ENCODE data around the gene RNF168. TPM values are rescaled to one million over a fixed set of nuclear protein-coding genes. Genes with fewer than 3 reads are reported as not detected.
"Not testable (repeated sequence)": the region's sequence is repeated elsewhere in the genome, so short reads cannot be mapped to it uniquely, and the experiment has no call there.

Gene RNF168
- total RNA-seq, 1 donor from 2014 or later, result 18.3 TPM

DNA sequence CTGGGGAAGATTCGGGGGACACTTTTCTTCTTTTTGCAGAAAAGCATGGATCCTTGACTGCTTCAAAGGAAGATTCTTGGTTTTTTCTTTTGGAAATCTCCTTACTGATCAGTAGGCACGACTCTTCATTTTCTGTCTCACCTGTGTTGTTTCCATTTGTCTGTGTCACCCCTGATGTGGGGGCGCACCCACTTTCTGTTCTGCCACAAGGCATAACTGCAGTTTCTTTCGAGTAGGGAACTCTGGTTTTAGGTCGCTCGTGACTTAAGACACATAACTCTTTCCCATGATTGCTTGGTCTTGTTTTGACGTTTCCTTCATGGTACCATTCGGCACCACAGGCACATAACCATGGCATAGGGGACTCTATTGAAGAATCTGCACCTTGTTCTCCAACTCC, 31.3 kb downstream of the RNF168 start:
- H3K36me3 ChIP-seq (ENCODE audit: insufficient read depth, low read length), result peaks cover 43% of the 10 kb centered on the region
- peaks cover 7% of the 10 kb centered on the region for H3K36me3 Mint-ChIP-seq (ENCODE audit: low read depth, unreplicated experiment)

DNA sequence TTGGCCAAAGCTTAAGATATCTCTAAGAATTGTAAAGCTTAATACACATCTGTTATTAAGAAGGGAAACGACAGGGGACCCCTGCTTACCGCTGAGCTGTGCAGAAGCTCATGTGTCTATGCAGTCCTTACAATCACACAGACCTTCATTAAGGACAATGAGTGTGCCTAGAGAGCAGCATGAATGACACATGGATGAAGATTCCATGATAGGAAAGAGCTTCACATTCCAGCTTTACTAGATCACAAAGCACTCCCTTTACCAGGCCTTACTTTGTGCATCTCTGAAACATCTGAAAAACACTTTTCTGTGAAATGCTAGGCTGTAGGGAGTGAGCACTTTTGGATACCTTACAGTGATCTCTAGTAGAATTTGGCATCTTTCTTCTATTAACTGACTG, 32.0 kb downstream of the RNF168 start:
- Histone ChIP-seq H3K9ac (ENCODE audit: low read length) (no peak overlapping the region), H3K36me3 (ENCODE audit: insufficient read depth, low read length) (peaks cover 38% of the 10 kb centered on the region), H2AFZ (ENCODE audit: low read depth, low read length) (no peak overlapping the region), H3K4me3 (ENCODE audit: insufficient read depth, low read depth, low read length) (no peak overlapping the region), H3K9me3 (ENCODE audit: insufficient read depth, low read depth, low read length) (no peaks in the 10 kb centered on the region), H3K4me1 (ENCODE audit: insufficient read depth, low read length) (no peaks in the 10 kb centered on the region), H3K27me3 (ENCODE audit: insufficient read depth, low read length) (no peaks in the 10 kb centered on the region), H3K79me2 (ENCODE audit: insufficient read depth, low read length) (peaks cover 24% of the 10 kb centered on the region), H3K4me2 (ENCODE audit: low read length) (no peak overlapping the region), H4K20me1 (ENCODE audit: insufficient read depth, low read length) (peaks cover 24% of the 10 kb centered on the region), H3K27ac (ENCODE audit: low read depth, low read length) (no peak overlapping the region)
- Mint-ChIP-seq H3K27me3 (ENCODE audit: low read depth, unreplicated experiment) (no peaks in the 10 kb centered on the region), H3K27ac (ENCODE audit: unreplicated experiment) (peak overlapping the region; percentile 9), H3K9me3 (ENCODE audit: unreplicated experiment) (no peaks in the 10 kb centered on the region), H3K4me3 (ENCODE audit: unreplicated experiment) (no peak overlapping the region), H3K36me3 (ENCODE audit: low read depth, unreplicated experiment) (peaks cover 7% of the 10 kb centered on the region), H3K4me1 (ENCODE audit: low read depth, unreplicated experiment) (peaks cover 4% of the 10 kb centered on the region)
- no peak for FAIRE-seq
- no peak for TF ChIP-seq EZH2 (IDR thresholded peaks at IDR 0.05; ENCODE audit: insufficient read depth, low read length)
- TF ChIP-seq, protein P1, sequence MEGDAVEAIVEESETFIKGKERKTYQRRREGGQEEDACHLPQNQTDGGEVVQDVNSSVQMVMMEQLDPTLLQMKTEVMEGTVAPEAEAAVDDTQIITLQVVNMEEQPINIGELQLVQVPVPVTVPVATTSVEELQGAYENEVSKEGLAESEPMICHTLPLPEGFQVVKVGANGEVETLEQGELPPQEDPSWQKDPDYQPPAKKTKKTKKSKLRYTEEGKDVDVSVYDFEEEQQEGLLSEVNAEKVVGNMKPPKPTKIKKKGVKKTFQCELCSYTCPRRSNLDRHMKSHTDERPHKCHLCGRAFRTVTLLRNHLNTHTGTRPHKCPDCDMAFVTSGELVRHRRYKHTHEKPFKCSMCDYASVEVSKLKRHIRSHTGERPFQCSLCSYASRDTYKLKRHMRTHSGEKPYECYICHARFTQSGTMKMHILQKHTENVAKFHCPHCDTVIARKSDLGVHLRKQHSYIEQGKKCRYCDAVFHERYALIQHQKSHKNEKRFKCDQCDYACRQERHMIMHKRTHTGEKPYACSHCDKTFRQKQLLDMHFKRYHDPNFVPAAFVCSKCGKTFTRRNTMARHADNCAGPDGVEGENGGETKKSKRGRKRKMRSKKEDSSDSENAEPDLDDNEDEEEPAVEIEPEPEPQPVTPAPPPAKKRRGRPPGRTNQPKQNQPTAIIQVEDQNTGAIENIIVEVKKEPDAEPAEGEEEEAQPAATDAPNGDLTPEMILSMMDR (IDR thresholded peaks at IDR 0.05; ENCODE audit: insufficient read depth, low read depth, low read length), result no peak
- DNase-seq (ENCODE audit: low read depth), result peak; percentile 9

More for the DNA sequence above, 31.3 kb downstream of the RNF168 start:
- H3K9me3 Mint-ChIP-seq (ENCODE audit: unreplicated experiment), result no peaks in the 10 kb centered on the region
- H3K4me3 Mint-ChIP-seq (ENCODE audit: unreplicated experiment), result no peak overlapping the region
- peaks cover 24% of the 10 kb centered on the region for H3K79me2 ChIP-seq (ENCODE audit: insufficient read depth, low read length)
- no peaks in the 10 kb centered on the region for H3K9me3 ChIP-seq (ENCODE audit: insufficient read depth, low read depth, low read length)
- no peak for FAIRE-seq
- no peak overlapping the region for H3K4me3 ChIP-seq (ENCODE audit: insufficient read depth, low read depth, low read length)
- no peak overlapping the region for H3K4me2 ChIP-seq (ENCODE audit: low read length)
- H3K4me1 ChIP-seq (ENCODE audit: insufficient read depth, low read length), result no peaks in the 10 kb centered on the region
- H3K27me3 ChIP-seq (ENCODE audit: insufficient read depth, low read length), result no peaks in the 10 kb centered on the region
- H4K20me1 ChIP-seq (ENCODE audit: insufficient read depth, low read length), result peaks cover 24% of the 10 kb centered on the region
- H2AFZ ChIP-seq (ENCODE audit: low read depth, low read length), result no peak overlapping the region
- no peak overlapping the region for H3K27ac ChIP-seq (ENCODE audit: low read depth, low read length)
- no peaks in the 10 kb centered on the region for H3K27me3 Mint-ChIP-seq (ENCODE audit: low read depth, unreplicated experiment)
- H3K9ac ChIP-seq (ENCODE audit: low read length), result no peak overlapping the region
- no peak overlapping the region for H3K27ac Mint-ChIP-seq (ENCODE audit: unreplicated experiment)
- TF ChIP-seq, protein P1 (IDR thresholded peaks at IDR 0.05; ENCODE audit: insufficient read depth, low read depth, low read length), result no peak
- no peak for TF ChIP-seq EZH2 (IDR thresholded peaks at IDR 0.05; ENCODE audit: insufficient read depth, low read length)
- peaks cover 4% of the 10 kb centered on the region for H3K4me1 Mint-ChIP-seq (ENCODE audit: low read depth, unreplicated experiment)
- DNase-seq (ENCODE audit: low read depth), result no peak

DNA sequence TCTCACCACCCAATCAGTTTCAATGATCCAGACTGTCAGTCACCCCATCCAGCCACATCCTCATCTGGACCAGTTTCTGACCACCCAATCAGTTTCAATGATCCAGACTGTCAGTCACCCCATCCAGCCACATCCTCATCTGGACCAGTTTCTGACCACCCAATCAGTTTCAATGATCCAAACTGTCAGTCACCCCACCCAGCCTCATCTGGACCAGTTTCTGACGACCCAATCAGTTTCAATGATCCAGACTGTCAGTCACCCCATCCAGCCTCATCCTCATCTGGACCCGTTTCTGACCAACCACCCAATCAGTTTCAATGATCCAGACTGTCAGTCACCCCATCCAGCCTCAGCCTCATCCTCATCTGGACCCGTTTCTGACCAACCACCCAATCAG, 33.4 kb downstream of the RNF168 start:
- not testable (repeated sequence) for H3K9me3 Mint-ChIP-seq (ENCODE audit: unreplicated experiment); H3K27ac ChIP-seq (ENCODE audit: low read depth, low read length); H3K4me1 Mint-ChIP-seq (ENCODE audit: low read depth, unreplicated experiment); DNase-seq (ENCODE audit: low read depth); H3K27me3 Mint-ChIP-seq (ENCODE audit: low read depth, unreplicated experiment); H3K4me3 ChIP-seq (ENCODE audit: insufficient read depth, low read depth, low read length); H3K27ac Mint-ChIP-seq (ENCODE audit: unreplicated experiment); H3K4me2 ChIP-seq (ENCODE audit: low read length); H2AFZ ChIP-seq (ENCODE audit: low read depth, low read length); H3K4me3 Mint-ChIP-seq (ENCODE audit: unreplicated experiment); H3K36me3 Mint-ChIP-seq (ENCODE audit: low read depth, unreplicated experiment); FAIRE-seq; H3K27me3 ChIP-seq (ENCODE audit: insufficient read depth, low read length); H3K4me1 ChIP-seq (ENCODE audit: insufficient read depth, low read length); H3K9me3 ChIP-seq (ENCODE audit: insufficient read depth, low read depth, low read length); H3K9ac ChIP-seq (ENCODE audit: low read length)
- Histone ChIP-seq H3K79me2 (ENCODE audit: insufficient read depth, low read length) (peaks cover 24% of the 10 kb centered on the region), H4K20me1 (ENCODE audit: insufficient read depth, low read length) (peaks cover 24% of the 10 kb centered on the region), H3K36me3 (ENCODE audit: insufficient read depth, low read length) (peaks cover 34% of the 10 kb centered on the region)
